GM12878 (cell line): ENCODE data around the gene SYNGAP1. TPM values are rescaled to one million over a fixed set of nuclear protein-coding genes. Genes with fewer than 3 reads are reported as not detected.

Experiments used
- ATF7 ChIP-seq: fragments of 450-650 bp; IDR thresholded peaks from 2 replicates; pipeline ENCODE4 v1.6.1; 2016; ENCODE audit warnings: low read depth, mild to moderate bottlenecking
- CEBPB ChIP-seq, 2 experiments: fragments of 150-350 bp in 1 of 2; IDR thresholded peaks; 2 replicates each; pipeline ENCODE4 v1.6.1; 2012 to 2014; ENCODE audit warnings: low read depth in 2 of 2, low read length in 2 of 2, borderline replicate concordance in 1 of 2, inconsistent platforms in 1 of 2
- HCFC1 ChIP-seq: fragments of 150-350 bp; IDR thresholded peaks from 2 replicates; pipeline ENCODE4 v1.6.1; 2014; ENCODE audit warnings: low read length
- MXI1 ChIP-seq: fragments of 150-350 bp; IDR thresholded peaks from 2 replicates; pipeline ENCODE4 v1.6.1; 2011; ENCODE audit warnings: low read depth, mild to moderate bottlenecking, inconsistent platforms, low read length, improper control_type of control experiment
- NFIC ChIP-seq: IDR thresholded peaks from 2 replicates; pipeline ENCODE4 v1.6.1; 2012; ENCODE audit warnings: low read depth, mild to moderate bottlenecking, inconsistent platforms, low read length, moderate library complexity
- NFYB ChIP-seq: IDR thresholded peaks from 2 replicates; pipeline ENCODE4 v1.6.1; 2011; ENCODE audit warnings: low read depth, mild to moderate bottlenecking, low read length, improper control_type of control experiment, moderate library complexity; ENCODE audit not compliant: insufficient read depth
- NKRF ChIP-seq: fragments of 450-650 bp; conservative IDR thresholded peaks from 2 replicates; pipeline ENCODE4 v1.6.1; 2017; ENCODE audit warnings: mild to moderate bottlenecking, moderate library complexity
- RELA ChIP-seq: fragments of 450-650 bp; IDR thresholded peaks from 2 replicates; pipeline ENCODE4 v1.8.0; 2014; ENCODE audit warnings: borderline replicate concordance; ENCODE audit not compliant: partially characterized antibody
- RUNX3 ChIP-seq: IDR thresholded peaks from 2 replicates; pipeline ENCODE4 v1.6.1; 2012; ENCODE audit warnings: low read length, inconsistent platforms
- SMAD5 ChIP-seq: IDR thresholded peaks from 2 replicates; pipeline ENCODE4 v1.6.1; 2016; ENCODE audit warnings: antibody characterized with exemption, low read depth
- SPI1 ChIP-seq: IDR thresholded peaks from 2 replicates; pipeline ENCODE4 v1.6.1; 2011; ENCODE audit warnings: low read depth, mild to moderate bottlenecking, low read length, moderate library complexity, borderline replicate concordance; ENCODE audit not compliant: insufficient read depth
- TAF1 ChIP-seq: IDR thresholded peaks from 2 replicates; pipeline ENCODE4 v1.6.1; 2011; ENCODE audit warnings: mild to moderate bottlenecking, low read depth, low read length, borderline replicate concordance
- polyA plus RNA-seq, 11 experiments: library from polyadenylated mRNA; depleted of rRNA in 4 of 11; unstranded in 6 of 11; stranded (reverse) in 5 of 11; fragments of >200 nt; fragmentation: Nextera tagmentation in 4 of 11; fragmentation: Illumina TruSeq in 1 of 11; extraction: Ambion mirVana in 4 of 11; extraction: Trizol in 1 of 11; gene quantifications; 1 replicate in 1 of 11; 2 replicates in 10 of 11; pipeline versions ENCODE4 v1.2.1 to v1.2.3, GENCODE V29; 2011 to 2016; ENCODE audit warnings: inconsistent platforms in 2 of 11, missing spikeins in 2 of 11, low read depth in 1 of 11
- total RNA-seq, 4 experiments: library from RNA; depleted of rRNA in 3 of 4; stranded (reverse); fragments of >200 nt in 3 of 4; fragmentation: Illumina TruSeq in 1 of 4; extraction: Trizol in 1 of 4; gene quantifications; 2 replicates each; pipeline versions ENCODE4 v1.2.1 to v1.2.3, GENCODE V29; 2013 to 2021
- TF ChIP-seq, protein P1 (sequence below): fragments of 450-650 bp; IDR thresholded peaks from 2 replicates; pipeline ENCODE4 v1.6.1; 2017; ENCODE audit warnings: antibody characterized with exemption, mild to moderate bottlenecking, moderate library complexity
- TF ChIP-seq, protein P2 (sequence below): IDR thresholded peaks from 2 replicates; pipeline ENCODE4 v1.6.1; 2011; ENCODE audit warnings: borderline replicate concordance, low read depth, mild to moderate bottlenecking, moderate library complexity, mixed read lengths, low read length; ENCODE audit not compliant: insufficient read depth; ENCODE audit errors: extremely low read length
- TF ChIP-seq, protein P3 (sequence below): fragments of 450-650 bp; IDR thresholded peaks from 2 replicates; pipeline ENCODE4 v1.6.1; 2018; ENCODE audit warnings: borderline replicate concordance, mild to moderate bottlenecking; ENCODE audit not compliant: partially characterized antibody

Gene SYNGAP1
- total and polyA plus RNA-seq, 10 of the 15 experiments (the other 5 are each of a cell fraction or from before 2014, with no cell fraction given) = 0.05 to 9.2 (median 1.2) TPM

GRCh38 chr6:33417903-33418689 is 1.8 kb upstream of the SYNGAP1 start, which contains the start of gene CUTA (continued):
- TF ChIP-seq NKRF (peak; percentile 33; the same call in 1 of the 2 replicates), MXI1 (peak; percentile 77), SMAD5 (no peak), NFIC (no peak), ATF7 (peak; percentile 78), CEBPB (IDR thresholded peaks at IDR 0.05; ENCODE audit: borderline replicate concordance in 1 of 2, low read depth in 2 of 2, low read length in 2 of 2) (no peak), RUNX3 (no peak), RELA (peak; percentile 98), SPI1 (0 out of 2 replicates have a peak, but pooled peaks have one; percentile 22), TAF1 (peak; percentile 50; the same call in 1 of the 2 replicates), NFYB (peak; percentile 80), HCFC1 (peak; percentile 65)
- TF ChIP-seq, protein P1, sequence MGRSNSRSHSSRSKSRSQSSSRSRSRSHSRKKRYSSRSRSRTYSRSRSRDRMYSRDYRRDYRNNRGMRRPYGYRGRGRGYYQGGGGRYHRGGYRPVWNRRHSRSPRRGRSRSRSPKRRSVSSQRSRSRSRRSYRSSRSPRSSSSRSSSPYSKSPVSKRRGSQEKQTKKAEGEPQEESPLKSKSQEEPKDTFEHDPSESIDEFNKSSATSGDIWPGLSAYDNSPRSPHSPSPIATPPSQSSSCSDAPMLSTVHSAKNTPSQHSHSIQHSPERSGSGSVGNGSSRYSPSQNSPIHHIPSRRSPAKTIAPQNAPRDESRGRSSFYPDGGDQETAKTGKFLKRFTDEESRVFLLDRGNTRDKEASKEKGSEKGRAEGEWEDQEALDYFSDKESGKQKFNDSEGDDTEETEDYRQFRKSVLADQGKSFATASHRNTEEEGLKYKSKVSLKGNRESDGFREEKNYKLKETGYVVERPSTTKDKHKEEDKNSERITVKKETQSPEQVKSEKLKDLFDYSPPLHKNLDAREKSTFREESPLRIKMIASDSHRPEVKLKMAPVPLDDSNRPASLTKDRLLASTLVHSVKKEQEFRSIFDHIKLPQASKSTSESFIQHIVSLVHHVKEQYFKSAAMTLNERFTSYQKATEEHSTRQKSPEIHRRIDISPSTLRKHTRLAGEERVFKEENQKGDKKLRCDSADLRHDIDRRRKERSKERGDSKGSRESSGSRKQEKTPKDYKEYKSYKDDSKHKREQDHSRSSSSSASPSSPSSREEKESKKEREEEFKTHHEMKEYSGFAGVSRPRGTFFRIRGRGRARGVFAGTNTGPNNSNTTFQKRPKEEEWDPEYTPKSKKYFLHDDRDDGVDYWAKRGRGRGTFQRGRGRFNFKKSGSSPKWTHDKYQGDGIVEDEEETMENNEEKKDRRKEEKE = no peak
- TF ChIP-seq, protein P2, sequence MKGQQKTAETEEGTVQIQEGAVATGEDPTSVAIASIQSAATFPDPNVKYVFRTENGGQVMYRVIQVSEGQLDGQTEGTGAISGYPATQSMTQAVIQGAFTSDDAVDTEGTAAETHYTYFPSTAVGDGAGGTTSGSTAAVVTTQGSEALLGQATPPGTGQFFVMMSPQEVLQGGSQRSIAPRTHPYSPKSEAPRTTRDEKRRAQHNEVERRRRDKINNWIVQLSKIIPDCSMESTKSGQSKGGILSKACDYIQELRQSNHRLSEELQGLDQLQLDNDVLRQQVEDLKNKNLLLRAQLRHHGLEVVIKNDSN = peak; percentile 99
- TF ChIP-seq, protein P3, sequence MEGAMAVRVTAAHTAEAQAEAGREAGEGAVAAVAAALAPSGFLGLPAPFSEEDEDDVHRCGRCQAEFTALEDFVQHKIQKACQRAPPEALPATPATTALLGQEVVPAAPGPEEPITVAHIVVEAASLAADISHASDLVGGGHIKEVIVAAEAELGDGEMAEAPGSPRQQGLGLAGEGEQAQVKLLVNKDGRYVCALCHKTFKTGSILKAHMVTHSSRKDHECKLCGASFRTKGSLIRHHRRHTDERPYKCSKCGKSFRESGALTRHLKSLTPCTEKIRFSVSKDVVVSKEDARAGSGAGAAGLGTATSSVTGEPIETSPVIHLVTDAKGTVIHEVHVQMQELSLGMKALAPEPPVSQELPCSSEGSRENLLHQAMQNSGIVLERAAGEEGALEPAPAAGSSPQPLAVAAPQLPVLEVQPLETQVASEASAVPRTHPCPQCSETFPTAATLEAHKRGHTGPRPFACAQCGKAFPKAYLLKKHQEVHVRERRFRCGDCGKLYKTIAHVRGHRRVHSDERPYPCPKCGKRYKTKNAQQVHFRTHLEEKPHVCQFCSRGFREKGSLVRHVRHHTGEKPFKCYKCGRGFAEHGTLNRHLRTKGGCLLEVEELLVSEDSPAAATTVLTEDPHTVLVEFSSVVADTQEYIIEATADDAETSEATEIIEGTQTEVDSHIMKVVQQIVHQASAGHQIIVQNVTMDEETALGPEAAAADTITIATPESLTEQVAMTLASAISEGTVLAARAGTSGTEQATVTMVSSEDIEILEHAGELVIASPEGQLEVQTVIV = peak; percentile 87
